NCI-H345 (cell line): Measurements from ENCODE around the gene FYB1.
"Not testable (repeated sequence)": the region's sequence is repeated elsewhere in the genome, so short reads cannot be mapped to it uniquely, and the experiment has no call there.

ENCODE experiments used
- DNase-seq: peaks from one replicate; lab custom pipeline; 2025; lab: John Stamatoyannopoulos, UW

Gene FYB1

DNA sequence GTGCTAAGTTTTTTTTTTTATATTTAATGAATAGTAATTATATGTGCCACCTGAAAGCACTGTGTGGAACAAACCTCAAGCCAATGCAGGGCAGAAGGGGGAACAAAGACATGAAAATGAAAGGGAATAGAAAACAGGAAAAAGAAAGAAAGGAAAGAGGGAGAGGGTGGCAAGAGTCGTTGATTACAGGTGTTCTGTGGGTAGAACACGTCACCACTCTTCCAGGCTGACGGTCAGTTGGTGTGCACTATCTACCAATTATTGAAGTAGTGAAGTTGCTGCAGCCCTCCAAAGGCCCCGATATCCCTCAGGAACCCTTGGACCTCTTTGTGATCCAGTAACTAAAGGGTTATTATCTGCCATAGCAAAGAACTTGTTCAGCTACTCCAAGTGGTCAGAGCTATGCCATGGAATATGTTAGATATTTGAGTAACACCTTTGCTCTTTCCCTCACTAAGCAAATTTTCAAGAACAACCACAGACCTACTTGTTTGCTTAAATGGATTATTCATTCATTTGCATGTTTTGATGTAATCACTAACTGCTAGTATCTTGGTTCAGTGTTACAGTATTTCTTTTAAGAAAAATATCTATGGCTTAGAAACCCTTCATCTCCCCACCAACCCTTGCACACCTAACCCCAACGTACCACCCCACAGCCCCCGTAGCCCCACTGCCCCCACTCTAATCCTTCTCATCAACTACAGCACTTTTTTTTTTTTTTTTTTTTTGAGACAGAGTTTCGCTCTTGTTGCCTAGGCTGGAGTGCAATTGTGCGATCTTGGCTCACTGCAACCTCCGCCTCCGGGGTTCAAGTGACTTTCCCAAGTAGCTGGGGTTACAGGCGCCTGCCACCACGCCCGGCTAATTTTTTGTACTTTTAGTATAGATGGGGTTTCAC, 31.3 kb downstream of the FYB1 start:
- DNase-seq: no peak

DNA sequence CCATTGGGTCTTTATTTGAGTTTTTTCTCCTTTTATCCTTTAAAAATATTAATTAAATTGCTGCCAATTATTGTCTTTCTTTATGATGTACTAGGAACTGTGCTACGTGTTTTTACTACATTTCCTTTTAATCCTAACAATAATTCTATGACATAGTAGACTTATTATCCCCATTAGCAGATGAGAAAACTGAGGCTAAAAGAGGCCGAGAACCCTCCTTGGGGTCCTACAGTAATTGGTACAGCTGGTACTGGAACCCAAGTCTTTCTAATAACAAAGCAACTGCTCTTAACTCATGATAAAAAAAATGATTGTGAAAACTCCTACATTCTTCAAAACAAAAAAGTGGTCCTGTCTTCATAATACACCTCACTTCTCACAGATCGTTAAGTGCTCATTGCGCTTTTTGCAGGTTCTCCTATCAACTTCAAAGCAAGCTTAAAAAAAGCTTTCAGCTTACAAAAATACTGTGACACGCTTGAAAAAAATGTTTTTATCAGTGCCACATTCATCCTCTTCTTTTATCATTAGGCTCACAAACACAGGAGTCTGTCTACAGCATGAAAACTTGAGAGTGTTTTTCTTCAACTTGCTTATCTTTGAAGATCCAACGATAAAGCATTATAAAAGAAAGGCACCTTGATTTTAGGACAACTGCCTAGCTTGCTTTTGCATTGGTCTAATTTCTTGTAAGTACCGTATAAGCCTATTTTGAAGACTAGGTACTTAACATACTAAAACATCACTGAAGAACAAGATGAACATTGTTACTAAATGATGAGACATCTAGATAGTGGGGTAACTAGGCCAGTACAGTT, 32.4 kb downstream of the FYB1 start:
- no peak for DNase-seq

DNA sequence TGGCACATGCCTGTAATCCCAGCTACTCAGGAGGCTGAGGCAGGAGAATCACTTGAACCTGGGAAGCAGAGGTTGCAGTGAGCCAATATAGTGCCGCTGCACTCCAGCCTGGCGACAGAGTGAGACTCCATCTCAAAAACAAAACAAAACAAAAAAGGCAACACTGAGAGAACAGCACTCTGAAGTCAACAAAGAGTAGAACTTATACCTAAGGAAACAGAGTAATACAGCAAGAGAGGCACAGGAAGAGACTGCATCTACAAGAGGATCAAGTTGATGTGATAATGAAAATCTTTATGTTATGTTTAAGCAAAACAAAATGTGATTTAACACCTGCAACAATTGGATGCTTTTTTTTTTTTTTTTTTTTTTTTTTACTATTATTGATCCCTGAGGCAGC, 33.1 kb downstream of the FYB1 start:
- DNase-seq: no peak

DNA sequence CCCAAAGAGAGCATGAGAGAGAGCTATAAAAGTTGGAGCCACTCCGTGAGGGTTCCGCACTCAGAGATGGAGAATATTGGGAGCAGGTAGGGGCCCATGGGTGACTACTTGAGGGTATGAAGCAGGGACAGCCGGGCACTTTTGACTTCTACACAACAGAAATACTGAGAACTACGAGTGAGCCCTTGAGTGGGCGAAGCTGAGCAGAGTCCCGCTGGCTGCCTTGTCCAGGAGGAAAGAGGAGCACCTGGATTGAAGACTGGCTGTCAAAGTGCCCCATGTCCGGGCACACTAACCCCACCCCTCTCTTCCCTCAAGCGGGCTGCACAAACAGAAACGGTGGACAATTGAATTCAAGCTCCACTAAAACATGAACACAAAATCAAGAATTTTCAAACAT, 33.6 kb downstream of the FYB1 start:
- DNase-seq: no peak

DNA sequence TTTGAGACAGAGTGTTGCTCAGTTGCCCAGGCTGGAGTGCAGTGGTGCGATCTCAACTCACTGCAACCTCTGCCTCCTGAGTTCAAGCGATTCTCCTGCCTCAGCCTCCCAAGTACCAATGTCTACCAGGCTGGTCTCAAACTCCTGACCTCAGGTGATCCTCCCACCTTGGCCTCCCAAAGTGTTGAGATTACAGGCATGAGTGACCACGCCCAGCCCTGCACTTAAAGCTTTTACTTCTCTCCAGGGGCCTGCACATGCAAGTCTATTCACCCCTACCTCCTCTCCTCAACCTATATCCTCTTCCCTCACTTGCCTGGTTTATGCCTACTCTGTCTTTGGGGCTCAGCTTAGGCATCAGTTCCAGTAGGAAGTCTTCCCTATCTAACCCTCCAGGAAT, 39.8 kb downstream of the FYB1 start:
- DNase-seq: not testable (repeated sequence)

DNA sequence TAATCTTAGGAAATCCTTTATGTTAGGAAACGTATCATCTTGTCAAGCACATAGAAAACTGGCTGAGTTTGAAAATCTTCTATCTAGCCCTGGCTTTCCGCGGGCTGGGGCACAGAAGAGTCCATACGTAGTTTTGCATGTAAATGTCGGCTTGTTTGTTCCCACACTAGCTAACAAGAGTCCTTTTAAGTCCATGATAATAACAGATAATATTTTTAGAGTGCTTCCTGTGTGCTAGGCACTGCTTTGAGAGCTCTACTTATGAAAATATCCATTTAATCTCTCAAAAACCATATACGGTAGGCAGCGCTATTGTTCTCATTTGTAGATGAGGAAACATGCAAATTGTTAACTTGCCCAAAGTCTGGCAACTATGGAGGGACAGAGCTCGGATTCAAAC, 40.5 kb downstream of the FYB1 start:
- no peak for DNase-seq

DNA sequence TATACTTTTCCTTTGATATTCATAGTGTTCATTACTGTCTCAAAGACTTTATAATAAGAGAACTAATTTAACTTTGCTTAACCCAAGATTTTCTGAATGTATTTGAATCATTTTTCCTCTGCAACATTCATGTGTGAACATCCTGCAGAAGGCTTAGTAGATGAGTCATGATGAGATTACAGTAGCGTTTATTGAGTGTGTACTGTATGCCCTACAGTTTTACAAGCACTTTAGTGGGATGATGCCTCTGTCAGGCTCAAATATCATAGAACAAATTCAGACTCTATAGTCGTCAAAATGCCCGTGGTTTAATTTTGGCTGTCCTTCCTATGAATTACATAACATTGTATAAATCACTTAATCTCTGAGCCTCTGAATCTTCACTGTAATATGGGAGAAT, 41.2 kb downstream of the FYB1 start:
- DNase-seq: no peak

DNA sequence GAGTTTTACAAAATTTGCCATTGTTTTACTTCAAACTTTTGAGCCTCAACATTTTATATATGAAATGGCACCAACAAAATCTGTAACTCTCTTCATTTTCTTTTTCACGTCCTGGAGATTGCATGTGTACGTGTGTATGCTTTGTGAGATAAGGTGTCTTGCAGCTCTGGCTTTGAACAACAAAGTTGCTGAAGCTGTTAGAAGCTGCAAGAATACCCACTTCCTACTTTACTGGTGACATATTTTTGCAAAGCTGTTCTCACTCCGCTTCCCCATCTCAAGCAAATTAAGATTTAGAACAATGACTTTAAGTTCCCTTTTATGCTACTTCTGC, 41.8 kb downstream of the FYB1 start:
- no peak for DNase-seq

DNA sequence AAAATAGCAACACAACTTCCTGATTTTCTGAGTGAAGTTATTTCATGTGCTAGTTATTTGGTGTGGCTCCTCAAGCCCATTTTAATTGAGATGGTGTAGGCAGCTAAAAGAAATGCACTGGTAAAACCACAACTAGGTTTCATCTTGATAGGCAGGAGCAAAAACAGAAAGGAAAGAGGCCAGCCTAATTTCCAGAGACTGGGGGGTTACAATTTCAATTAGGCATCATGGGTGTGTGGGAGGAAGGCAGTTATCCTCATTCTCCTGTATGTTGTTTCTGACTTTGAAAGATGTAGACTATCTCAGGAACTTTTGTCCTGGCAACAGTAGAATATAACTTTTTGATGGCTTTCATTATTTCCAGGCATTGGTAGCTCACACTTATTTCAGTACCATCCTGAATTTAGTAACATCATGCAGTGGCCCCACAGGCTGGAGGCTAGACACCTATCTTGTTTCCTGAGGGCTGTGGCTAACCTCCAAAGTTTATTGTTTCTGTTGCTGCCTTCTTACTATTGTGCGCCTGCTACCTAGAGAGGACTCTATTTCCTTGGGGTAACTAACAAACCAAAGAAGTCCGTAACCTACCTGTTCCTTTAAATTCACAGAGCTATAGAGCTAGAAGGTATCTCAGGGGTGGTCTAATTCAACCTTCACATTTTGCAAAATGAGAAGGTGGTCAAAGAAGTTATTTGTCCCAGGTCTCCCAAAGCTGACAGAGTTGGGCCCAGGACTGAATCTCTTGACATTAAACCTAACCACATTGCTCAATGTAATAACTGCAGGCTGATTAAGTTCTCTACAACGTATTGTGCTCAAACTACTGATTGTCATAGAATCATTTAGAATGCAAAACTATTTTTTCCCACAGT, 42.4 kb downstream of the FYB1 start:
- no peak for DNase-seq

DNA sequence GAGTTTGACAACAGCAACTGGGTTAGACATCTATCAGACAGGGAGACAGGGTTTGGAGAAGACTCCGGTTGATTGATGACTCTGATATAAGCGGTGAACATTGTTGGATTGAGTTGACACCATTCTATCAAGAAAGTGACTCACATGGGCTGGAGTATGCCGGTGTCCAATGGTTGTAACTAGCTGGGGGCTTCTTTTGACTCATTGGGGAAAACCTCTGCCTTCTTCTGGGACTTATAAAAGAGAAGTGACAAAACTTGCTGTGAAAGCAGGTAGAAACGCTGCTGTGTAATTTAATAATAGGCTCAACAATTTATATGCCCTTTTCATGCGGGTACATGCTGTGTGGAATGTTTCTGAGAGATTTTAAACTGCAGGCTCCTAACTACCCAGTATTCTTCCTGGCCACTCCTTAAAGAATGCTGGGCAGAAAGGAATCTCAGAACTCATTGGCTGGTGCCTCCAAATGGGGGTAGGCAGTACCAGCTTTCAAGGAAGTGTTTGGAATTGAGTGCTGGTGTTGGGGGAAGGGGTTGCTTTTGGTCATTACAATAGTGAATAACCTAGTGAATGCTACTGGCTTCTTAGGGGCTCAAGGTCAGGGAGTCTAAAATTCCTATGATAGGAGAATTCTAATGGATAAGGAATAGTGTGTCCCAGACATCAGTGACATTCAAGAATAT, 43.9 kb downstream of the FYB1 start:
- DNase-seq: no peak

DNA sequence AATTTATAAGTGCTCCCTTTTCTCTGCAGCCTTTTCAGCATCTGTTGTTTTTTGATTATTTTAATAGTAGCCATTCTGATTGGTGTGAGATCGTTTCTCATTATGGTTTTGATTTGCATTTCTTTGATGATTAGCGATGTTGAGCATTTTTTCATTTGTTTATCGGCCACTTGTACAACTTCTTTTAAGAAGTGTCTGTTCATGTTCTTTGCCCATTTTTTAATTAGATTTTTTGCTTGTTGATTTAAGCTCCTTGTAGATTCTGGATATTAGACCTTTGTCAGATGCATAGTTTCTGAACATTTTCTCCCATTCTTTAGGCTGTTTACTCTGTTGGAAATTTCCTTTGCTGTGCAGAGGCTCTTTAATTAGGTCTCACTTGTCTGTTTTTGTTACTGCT, 46.3 kb downstream of the FYB1 start:
- DNase-seq: no peak

DNA sequence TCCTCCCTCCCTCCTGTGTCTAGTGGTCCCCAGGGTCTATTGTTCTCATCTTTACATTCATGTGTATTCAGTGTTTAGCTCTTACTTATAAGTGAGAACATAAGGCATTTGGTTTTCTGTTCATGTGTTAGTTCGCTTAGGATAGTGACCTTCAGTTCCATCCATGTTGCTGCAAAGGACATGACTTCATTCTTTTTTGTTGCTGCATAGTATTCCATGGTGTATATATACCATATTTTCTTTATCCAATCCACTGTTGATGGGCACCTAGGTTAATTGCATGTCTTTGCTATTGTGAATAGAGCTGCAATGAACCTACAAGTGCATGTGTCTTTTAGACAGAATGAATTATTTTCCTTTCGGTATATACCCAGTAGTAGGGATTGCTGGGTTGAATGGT, 46.8 kb downstream of the FYB1 start:
- DNase-seq: no peak

DNA sequence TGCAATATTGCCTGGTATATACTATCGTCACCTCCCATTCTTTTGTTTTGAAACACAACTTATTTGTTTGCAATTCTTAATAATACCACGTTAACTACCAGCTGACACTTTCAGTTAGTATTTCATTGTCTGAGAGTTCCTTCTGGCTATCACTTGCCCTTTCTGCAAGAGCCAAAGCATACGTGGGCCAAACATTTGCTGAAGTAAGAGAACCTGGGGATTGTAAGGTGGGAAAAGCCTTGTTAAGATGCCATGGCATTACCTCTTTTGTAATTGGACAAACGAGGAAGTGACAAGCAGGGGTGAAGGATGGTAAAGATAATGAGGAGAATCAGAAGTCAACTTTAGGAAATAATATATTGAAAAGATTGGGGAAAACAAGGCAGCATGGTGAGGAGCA, 47.7 kb downstream of the FYB1 start:
- no peak for DNase-seq

DNA sequence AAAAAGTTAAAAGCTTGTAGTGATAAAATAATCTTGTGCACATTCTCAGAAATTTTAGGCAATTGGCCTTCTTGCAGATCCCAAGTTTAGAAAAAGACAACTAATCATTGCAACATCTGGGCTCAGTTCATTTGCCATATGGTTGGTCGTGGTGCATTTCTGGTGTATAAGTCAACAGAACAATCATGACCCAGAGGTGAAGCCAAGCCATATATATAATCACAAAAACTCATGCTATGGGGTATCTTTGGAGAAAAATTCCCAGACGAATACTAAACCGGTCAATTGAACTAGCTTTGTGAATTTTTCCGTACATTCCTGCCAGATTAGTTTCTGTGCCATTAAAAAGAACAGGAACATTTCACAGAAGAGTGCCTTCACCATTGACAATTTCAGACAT, 50.3 kb downstream of the FYB1 start:
- DNase-seq: no peak

DNA sequence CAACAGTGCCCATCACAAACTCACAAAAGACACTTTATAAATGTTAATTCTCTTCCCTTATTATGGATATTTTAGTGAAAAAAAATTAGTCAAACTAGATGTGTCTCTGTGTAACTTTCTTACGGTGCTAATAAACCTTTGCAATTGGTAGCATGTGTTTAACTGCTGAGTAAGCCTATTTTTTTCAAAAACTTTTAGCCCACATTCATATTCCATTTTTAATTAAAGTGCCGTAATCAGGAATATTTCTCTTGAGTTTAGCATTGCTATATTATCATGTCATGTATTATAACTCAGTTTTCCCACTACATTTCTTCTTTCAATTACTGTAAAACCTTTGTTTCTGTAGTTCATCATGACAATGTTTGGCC, 51.4 kb downstream of the FYB1 start:
- DNase-seq: no peak

DNA sequence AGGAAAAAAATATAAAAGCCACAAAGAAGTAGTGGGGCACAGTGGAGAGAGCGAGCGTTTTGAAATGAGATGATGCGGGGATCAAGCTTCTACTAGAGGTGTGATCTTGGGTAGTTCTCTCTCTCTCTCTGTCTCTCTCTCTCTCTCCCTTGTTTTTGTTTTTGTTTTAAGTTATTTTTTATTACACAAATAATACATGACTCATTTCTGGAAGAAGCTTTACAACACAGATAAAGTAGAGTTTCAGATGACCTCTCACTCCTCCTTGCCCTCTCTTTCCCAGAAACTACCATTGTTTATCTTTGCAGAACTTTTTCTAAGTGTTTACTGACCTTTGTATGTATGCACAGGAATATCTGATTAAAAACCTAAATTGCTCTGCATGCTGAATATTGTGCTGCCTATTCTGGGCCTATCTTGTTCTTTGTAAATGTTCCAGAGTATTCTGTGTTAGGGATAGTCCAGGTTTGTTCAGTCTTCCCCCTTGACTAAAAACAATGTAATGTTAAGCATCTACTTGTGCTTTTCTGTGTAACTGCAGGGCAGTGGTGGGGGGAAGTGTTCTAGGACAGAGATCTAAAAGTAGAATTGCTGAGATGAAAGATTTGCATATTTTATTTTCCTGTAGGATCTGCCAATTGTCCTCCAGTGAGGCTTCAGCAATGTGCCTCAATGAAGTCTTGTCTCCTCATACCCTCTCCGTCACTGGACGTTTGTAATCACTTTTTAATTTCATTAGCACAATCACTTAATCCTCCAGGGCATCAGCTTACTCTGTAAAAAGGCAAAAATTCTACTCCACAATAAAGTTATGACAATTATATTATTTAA, 52.0 kb downstream of the FYB1 start:
- DNase-seq: no peak

DNA sequence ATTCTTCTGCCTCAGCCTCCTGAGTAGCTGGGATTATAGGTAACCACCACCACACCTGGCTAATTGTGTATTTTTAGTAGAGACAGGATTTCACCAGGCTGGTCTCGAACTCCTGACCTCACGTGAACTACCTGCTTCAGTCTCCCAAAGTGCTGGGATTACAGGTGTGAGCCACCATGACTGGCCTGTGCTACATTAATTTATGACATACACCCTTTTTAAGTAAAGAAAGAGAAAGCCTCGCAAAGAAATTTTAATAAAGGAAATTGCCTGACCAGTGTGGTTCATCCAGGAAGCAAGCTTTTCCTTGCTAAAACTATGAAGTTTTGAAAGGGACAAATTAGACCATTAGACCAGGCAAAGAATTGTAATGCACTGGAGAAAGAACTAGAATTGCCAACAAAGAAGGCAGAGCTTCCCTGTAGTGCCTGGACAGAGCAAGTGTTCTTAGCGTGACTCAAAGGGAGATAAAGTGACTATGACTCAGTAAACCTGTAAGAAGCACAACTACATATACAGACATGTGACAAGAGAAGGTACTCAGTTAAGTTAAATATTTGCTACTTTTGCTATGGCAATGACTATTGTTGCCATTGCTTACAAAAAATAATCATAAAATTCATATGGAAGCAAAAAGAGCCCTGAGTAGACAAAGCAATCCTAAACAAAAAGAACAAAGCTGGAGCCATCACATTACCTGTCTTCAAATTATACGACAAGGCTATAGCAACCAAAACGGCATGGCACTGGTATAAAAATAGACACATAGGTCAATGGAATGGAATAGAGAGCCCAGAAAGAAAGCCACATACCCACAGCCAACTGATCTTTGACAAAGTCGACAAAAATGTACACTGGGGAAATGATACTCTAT, 54.6 kb downstream of the FYB1 start:
- no peak for DNase-seq

DNA sequence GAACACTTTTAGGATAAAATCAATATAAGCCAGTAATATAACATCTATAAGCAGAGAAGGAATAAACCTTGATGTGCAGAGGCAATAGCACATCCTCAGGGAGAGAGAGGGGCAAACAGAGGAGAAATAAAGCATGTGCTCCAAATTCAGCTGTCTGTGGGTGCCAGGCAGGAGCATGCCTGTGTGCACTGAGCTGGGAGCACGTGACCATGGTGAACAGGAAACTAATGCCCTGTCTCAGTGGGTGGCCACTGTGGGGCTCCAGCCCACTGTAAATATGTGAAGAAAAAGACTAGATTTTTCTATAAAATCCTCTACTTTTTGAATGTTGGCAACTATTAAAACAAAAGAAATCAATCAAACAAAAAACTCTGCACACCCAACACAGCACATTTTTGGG, 55.3 kb downstream of the FYB1 start:
- DNase-seq: no peak

DNA sequence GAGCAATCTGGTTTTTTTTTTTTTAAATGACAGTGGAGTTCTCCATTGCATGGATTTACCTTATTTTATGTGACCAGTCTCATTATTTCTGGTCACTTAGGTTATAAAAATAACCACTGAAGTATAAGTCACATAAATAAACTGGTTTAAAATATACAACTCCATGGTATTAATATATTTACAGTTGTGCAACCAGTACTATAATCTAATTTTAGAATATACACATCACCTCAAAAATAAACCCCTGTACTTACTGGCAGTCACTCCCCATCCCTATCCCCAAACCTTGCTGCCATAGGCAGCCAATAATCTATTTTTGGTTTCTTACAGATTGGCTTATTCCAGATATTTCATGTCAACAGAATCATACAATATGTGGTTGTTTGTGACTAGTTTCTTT, 57.8 kb downstream of the FYB1 start:
- no peak for DNase-seq

DNA sequence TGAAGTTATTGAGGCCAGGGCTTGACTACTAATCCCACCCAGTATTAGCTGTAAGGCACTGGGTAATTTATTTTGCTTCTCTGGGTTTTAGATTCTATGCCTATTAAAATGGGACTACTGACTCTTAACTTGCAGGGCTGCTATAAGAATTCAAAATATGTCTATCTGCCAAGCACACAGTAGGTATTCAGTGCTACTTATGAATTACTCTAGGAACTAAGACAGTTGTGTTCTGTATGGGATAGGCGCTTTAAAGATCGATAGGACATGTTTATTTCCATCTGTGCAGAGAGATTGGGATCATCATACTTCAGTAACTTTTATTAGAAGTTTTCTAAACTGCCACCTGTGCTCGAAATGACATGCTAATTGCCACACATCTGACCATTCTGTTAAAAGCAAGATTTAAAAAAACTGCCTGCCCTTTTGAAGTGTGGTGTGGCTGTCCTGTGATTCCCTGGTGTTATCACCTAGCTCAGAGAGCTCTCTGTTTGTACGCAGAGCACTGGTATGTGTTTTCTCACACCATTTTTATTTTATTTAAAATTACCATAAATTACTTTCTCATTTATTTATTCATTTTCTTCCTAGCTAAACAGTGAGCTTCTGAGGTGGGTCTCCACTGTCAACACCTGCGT, 58.7 kb downstream of the FYB1 start:
- no peak for DNase-seq
